Embryonic facial prominence (tissue), 1 donor: ENCODE measurements around the gene PLCB1.
"Not testable (repeated sequence)": the region's sequence is repeated elsewhere in the genome, so short reads cannot be mapped to it uniquely, and the experiment has no call there.

Experiments used
- DNase-seq: peaks from one replicate; pipeline ENCODE4 v3.0.0-alpha.2; 2016; ENCODE audit errors: extremely low spot score

Gene PLCB1

DNA sequence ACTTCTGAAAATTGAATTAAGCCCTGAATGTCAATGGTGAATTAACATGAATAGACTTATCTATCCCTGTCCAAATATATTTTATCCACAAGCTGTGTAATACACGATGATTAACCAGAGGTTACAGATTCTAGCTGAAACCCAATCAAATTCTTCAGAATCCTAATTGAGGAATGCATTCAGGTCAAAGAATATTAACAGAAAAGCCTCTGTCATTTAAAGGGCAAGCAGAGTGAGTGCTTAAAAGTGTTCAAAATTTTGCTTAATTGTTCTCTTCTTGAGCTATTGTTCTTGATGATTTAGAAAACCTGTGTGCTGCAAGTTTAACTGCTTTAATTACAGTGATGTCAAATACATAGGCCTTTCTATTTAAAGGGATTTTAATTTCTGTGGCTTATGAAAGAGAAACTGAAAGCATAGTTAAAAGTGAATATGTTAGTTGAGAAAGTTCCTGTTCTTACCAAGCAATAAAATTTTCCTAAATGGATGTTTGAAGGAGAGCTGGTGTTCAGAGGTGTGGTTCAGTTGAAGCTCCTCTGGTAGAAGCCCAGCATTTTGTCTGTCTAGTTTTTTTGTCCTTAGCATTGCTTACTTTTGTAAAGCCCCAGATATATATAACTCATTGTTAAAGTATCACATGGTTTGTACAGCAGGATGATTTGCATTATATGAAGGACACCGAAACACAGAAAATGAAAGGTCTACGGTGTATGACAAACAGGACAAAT lies 470.5 kb downstream of the PLCB1 start:
- no peak for DNase-seq

DNA sequence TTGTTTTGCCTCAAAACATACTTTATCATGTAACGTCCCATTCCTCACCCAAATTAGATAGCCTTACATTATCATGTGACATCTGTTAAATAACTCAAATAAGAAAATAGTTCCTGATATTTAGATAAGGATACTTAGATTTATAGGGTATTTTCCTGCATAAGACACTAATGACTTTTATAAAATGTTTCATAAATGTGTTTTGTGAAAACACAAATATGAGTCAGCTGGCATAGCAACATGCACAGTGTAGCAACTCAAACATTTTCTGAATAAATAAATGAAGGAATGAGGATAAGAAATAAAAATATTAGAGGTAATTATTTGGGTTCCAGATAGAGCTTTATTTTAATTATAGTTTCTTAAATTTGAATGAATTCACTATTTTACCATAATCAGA lies 476.4 kb downstream of the PLCB1 start:
- DNase-seq = no peak

DNA sequence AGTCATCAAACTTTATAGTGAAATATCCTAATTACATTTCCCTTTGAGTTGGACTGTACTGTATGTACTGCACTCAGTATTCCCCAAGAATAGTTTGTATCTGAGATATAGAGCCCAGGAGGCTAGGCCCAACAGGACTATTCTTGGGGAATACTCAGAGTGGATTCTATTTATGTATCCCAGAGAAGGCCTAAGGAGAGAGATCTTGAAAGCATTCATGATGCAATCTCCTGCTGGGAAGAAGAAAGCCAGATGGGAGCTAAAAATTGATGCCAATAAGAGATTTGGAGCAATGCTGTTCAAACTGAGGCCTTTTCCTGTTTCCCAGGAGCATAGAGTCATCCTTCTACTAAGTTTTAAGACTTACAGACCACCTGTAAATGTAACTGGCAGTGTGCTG lies 484.7 kb downstream of the PLCB1 start:
- DNase-seq = no peak

DNA sequence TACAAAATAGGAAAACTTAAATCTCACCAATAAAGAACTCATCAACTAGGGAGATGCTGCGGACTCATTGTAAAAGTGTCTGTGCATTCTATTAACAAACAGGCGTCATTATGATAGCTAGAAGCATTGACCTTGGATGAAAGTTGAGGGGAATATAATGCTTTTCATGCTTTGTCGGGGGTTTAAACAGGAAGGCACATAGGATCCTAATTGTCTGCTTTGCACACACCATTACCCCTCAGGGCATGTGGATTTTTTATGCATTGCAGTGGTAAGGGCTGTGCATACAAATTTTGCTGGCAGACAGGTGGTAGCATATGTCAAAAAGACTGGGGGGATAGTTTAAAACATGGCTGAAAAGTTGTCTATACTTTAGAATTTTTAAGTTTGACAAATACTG lies 488.9 kb downstream of the PLCB1 start:
- no peak for DNase-seq

DNA sequence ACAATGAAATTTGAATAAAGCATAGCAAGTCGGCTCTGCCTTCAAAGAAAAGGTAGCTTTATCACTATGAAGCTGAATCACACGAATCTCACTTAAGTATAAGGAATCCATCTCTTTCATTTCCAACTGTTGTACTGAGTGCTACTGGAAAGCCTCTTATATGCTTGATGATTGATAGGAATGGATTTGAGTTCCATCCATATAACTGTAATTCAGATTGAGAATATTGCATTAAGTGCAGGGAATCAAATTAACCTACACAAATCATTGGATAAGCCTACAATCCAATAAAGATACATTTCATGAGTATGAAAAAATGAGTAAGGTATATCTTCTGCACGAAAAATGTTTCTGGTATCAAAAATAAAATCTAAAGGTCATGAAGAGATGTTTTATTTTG lies 492.0 kb downstream of the PLCB1 start:
- no peak for DNase-seq

DNA sequence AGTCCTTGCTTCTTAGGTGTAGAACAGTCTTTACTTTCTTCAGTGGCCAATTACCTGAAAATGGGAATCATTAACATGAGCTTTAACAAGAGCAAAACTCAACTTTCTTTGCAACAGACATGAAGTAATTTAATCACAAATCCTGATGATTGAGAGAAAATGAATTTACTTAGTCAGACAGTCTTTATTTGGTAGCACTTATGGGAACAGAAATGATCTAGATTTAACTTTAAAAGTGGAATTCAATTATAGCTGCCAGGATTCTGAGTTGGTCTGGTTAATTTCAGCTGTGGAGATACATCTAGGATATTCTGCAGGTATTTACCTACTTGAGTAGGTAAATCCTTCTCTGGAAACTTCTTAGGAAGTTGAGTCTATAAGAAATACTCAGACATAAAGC lies 492.6 kb downstream of the PLCB1 start:
- no peak for DNase-seq

DNA sequence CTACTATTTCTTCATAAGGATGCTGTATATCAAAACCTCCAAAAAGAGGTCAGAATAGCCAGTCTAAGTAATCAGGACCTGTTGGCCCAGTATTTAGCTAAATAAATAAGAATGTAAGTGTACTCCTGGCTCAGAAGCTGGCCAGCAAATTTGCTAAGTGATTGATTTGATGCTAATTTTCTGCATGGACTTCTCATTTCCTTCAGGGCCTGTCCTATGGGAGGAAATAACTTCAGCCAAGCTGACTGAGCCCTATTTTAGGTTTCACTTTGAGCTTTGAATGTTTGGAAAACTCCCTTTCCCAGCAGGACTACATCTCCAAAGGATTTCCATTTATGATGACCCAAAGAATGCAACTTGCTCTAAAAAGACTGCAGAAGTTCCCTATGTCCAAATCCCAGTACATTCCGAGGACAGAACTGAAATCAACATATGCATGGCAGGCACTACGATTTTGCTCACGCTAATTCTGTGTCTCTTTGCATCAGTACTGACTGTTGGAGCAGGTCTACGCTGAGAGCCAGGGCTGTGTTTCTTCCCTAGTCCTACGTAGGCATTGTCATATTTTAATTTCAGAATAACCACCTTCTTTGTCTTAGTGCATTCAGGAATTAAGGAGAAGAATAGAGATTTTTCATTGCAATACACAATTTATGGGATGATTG lies 495.4 kb downstream of the PLCB1 start:
- DNase-seq = no peak

DNA sequence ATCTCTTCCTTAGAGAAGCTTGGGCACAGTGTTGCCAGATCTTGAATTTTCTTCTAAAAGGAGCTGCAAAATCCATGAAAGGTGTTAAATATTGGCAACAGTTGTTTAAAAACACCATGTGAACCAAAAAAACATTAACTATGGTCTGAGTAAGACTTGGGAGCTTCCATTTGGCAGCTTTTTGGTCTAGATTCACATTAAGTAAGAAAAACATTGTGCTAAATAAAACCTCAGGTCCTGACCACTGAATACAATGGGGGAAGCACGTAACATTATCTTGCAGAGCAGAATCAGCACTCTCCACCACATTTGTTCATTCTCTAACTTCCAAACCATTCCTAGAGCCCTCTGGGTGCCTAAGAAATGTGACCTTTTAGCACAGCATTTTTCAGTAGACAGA lies 499.2 kb downstream of the PLCB1 start:
- DNase-seq = no peak

DNA sequence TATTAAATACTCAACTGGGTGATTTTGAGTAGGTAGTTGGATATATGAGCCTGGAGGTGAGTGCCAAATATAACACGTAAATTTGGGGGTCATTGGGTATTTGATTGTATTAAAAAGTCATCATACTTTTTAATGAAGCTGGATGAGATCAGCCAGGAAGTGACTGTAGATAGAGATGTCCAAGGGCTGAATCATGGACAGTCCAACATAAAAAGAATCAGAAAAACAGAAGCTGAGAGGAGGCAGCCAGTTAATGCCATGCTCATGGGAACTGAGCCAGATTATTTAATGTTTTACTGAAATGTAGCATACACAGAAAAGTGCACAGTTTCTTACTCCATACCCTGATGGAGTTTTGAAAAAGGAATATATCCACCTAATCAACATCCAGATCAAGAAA lies 501.3 kb downstream of the PLCB1 start:
- no peak for DNase-seq

DNA sequence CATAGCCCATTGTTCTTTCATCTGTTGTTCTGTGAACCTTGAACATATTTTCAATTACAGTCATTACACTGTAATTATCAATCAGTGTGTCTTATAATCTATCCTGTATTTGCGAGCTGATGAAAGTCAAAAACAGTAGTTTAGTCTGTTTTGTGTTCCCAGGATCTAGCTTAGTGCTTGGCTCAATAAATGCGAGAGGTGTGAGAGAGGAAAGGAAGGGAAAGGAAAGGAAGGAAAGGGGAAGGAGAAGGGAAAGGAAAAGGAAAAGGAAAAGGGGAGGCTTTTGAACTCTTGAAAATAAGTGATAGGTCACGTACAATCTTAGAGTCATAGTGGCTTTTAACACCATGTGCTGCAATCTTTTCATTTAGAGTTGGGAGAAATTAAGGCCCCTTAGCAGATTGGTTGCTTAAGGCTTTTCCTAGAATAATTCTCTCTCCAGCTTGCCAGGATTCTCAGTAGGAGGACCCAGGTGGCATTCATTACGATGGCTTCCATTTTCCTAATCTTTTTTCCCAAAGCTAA lies 503.0 kb downstream of the PLCB1 start:
- DNase-seq = no peak

DNA sequence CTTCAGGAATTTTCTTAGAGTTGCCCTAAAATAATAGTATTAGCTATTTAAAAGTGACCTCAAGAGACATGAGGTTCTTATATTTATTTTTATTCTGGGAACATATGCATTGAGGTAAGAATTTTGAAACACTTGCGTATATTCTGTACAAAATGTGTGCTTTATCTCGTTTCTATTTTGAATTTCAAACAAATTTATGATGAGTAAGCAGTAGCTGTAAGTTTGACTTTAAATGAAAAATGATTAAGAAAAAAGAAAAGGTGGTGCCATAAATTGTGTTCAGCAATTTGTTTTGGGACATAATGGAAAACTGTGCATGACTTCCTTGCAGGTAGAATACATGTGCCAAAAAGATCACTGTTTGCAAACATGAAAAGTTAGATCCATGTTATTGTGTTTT lies 503.8 kb downstream of the PLCB1 start:
- no peak for DNase-seq

DNA sequence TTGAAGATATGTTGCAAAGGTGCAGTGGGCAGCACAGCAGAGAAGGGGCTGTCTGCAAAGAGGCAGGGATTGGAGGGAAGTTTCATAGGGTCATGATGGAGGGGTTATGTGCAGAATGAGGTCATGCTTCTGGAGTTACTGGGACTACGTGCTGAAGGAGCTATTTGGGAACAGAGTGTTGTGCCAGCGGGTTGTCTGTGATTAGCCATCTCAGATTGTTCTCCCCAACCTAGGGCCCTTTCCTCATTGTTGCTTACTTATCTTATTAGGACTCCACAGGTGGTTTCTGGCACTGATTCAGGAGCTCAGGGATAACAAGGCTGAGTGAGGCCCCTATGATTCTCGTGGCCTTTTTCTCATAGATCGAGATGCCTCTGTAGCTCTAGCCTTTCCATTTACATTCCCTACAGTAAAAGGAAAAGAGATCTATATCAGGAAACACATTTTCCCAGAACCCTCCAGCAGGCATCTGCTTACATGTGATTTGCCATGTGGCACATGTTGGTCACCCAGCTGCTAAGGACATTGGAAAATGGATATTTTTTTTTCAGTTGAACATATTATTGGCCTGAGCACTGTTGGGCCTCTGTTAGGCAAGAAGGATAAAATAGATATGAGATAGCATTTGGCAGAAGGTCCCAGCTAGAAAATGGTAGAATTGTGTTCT lies 507.2 kb downstream of the PLCB1 start:
- DNase-seq = no peak

DNA sequence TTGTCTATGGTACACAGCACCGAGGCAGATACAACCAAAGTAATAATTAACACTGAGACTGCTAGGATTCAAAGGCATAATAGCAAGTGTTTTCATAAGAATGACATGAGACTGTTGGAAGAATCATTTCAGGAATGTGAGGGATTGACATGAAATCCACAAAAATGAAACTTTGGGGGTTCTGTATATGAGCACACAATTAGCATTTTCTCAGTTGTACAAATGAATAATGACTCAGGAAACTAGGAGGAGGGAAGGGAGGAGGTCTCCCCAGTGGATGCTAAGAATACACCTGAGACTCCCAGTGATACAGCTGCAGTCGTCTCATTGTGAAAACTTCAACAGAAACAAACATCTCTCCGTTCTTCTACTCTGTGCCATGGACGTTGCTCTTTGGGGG lies 508.4 kb downstream of the PLCB1 start:
- DNase-seq = no peak

DNA sequence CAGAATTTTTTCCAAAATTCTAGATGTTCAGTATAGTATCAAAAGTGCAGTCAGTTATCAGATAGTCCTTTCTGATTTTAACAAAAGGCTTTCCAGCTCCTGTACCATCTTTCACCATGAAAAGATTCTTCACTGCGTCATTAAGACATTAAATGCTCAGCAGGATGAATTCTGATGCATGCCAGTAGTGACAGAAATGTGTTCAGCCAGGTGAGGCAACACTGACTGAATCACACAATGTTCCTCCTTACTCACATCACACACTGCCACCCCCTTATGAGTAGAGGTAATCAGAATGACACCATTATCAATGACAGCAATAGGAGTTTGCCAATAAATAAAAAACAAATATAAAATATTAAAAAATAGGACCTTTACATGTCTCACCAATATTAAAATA lies 510.2 kb downstream of the PLCB1 start:
- DNase-seq = no peak

DNA sequence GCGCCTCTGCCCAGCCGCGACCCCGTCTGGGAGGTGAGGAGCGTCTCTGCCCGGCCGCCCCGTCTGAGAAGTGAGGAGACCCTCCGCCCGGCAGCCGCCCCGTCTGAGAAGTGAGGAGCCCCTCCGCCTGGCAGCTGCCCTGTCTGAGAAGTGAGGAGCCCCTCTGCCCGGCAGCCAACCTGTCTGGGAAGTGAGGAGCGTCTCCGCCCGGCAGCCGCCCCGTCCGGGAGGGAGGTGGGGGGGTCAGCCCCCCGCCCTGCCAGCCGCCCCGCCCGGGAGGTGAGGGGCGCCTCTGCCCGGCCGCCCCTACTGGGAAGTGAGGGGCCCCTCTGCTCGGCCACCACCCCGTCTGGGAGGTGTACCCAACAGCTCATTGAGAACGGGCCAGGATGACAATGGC lies 512.4 kb downstream of the PLCB1 start:
- DNase-seq = not testable (repeated sequence)

DNA sequence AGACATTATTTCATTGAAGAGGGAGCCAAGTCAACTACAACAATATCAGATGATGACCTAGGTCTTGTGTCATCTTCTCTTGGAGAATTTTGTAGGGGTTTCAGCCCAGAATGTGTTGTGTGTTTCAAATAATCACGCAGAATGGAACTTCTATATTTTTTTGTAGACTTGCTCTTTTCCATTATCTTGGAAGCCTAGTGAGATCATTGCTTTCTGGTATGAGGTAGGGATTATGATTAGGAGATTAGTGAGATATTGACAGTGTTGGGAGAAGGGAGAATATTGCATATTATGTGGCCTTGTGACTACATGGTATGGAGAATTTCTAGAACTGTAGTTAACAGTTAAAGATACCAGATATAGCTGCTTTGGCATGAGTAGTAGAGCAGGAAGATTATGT lies 513.3 kb downstream of the PLCB1 start:
- no peak for DNase-seq

DNA sequence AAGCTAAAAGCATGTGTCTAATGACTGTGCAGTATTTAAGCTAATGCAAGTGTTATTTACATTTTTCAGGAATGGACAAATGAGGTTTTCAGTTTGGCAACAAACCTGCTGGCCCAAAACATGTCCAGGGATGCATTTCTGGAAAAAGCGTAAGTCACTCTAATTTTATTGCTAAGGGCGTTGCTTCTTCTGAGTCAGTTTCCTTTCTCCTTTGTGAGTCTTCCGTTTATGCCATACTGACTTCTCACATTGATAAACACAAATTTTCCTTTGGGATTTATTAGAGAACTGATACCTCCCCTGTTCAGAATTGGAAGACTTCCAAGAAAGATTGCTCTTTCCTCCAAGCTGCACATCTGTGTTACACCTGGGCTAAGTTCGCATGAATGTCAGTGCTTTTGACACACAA lies 514.0 kb downstream of the PLCB1 start:
- no peak for DNase-seq

DNA sequence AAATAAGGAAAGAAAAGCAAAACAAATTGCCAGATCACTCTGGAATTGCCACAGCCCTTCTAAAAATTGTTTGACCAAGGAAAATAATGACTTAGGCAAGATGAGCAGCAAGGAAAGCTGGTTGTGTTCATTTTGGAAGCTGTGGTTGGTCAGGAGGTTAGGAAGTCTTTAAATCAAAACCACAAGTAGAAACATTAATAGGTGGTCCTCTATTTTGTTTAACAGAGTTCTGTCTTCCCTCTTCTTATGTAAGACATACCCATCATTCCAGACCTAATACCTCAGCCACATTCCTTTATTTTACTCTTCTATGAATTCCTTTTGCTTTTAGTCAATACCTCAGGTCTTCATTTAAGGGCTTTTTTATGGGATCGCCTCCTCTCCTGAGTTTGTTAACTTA lies 514.6 kb downstream of the PLCB1 start:
- no peak for DNase-seq

DNA sequence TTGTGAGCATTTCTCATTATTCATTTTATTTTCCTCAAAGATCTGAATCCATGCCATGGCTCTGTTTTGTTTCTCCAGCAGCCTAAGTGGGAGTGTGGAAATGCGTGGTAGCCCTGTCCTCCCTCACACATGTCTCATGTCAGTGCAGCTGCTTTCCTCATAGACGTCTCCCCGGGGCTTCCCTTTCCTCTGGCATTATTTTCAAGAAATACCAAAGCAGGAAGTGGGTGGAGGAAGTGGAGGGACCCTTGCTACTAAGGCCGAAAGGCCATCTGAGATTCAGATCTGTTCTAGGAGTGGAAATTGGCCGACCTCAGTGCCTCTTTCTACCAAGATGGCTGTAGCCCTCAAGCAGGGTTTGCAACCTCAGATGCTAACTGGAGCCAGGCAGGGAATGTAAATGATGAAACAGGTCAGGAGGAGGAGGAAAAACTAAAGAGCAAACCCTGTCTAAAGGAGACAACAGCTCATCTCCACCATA lies 515.9 kb downstream of the PLCB1 start:
- DNase-seq = no peak

DNA sequence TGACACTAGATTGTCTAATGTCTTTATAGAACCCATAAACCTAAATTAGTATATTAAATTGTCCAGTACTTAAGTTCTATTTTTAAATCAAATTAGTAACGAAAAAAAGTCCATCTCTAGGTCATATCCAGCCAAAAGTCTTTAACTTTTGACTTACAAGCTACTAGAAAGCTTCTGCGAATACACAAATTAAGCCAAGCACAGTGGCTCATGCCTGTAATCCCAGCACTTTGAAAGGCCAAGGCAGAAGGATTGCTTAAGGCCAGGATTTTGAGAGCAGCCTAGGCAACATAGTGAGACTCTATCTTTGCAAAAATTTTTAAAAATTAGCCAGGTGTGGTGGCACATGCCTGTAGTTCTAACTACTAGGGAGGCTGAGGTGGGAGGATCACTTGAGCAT lies 516.4 kb downstream of the PLCB1 start:
- no peak for DNase-seq

DNA sequence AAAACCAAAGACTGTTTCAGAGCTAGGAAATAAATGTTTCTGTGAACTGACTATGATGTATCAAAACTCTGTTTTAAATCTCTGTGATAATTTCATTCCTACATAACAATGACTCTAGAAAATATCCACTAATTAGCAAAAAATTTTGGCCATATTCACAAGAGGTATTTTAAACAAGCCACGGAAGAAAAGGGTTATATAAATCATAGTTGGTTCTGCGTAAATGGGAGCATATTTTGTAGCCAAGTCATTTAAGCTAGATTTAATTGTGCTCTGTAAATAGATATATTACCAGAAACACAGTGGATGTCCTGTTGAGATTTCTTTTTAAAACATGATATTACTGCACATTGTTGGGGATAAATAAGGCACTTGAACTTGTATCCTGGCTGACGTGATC lies 520.3 kb downstream of the PLCB1 start:
- DNase-seq = no peak

DNA sequence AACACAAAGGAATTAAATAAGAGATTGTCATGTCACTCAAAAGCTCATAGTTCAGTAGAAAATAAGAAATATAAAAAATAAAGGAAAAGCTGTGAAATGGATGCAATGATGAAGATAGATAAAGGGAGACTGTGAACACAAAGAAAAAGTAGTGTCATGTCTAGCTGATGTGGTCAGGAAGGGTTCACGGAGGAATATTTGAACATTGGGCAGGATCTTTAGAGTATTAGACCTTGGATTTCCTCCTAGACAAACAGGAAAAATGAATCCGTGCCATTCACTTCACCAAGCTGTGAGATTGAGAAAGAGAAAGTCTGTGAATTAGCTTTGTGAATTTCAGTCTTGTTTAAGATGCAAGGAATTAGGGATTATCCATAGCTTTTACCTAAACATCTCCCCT lies 522.4 kb downstream of the PLCB1 start:
- no peak for DNase-seq

DNA sequence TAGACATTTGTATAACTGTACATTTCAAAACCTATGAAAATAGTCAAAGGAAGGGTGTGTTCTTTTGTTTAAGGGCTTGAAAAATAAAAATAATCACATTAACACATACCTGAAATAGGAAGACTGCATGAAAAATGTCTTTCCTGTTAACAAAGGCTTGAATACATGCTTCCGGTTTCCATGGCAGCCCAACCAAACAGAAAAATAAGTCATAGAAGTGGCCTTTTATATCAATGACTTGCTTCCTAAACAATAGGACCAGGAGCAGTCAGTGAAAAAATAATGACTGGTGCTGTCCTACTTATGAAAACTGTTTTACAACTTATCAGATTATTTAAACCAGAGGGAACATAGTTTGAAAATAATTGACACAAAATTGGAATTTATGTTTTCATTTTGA lies 524.3 kb downstream of the PLCB1 start:
- DNase-seq = no peak
